GM23338 (cell line): ENCODE data around the gene MIX23. TPM values are rescaled to one million over a fixed set of nuclear protein-coding genes. Genes with fewer than 3 reads are reported as not detected.

Source experiments
- ATAC-seq: fragments of 200-7000 bp; cut with Tn5 transposase; 3 replicates; pipeline ENCODE4 v1.9.1; 2020
- DNase-seq: peaks from one replicate; pipeline ENCODE4 v3.0.0-alpha.2; 2015; ENCODE audit warnings: low spot score
- H2AFZ ChIP-seq: fragments of 200-600 bp; sonication (generic); 2 replicates; pipeline ENCODE4 v1.8.0; 2016; ENCODE audit warnings: antibody characterized with exemption, mild to moderate bottlenecking, moderate library complexity
- H3F3A ChIP-seq: fragments of 200-600 bp; sonication (generic); replicated peaks from 2 replicates; pipeline ENCODE4 v1.8.0; 2017; ENCODE audit warnings: antibody characterized with exemption, mixed run types, low read depth
- H3K27ac ChIP-seq: fragments of 200-600 bp; sonication (generic); 2 replicates; pipeline ENCODE4 v1.6.1; 2016; ENCODE audit warnings: low read depth
- H3K27me3 ChIP-seq: fragments of 200-600 bp; sonication (generic); 2 replicates; pipeline ENCODE4 v1.8.0; 2016; ENCODE audit warnings: mild to moderate bottlenecking, mixed run types, moderate library complexity; ENCODE audit not compliant: insufficient read depth
- H3K36me3 ChIP-seq: fragments of 200-600 bp; sonication (generic); 2 replicates; pipeline ENCODE4 v1.8.0; 2016; ENCODE audit warnings: mild to moderate bottlenecking; ENCODE audit not compliant: insufficient read depth
- H3K4me1 ChIP-seq: fragments of 200-600 bp; sonication (generic); 2 replicates; pipeline ENCODE4 v1.8.0; 2016; ENCODE audit warnings: mild to moderate bottlenecking, moderate library complexity; ENCODE audit not compliant: insufficient read depth
- H3K4me2 ChIP-seq: fragments of 200-600 bp; sonication (generic); 2 replicates; pipeline ENCODE4 v1.7.1; 2017; ENCODE audit warnings: mixed run types
- H3K4me3 ChIP-seq: fragments of 200-600 bp; sonication (generic); 2 replicates; pipeline ENCODE4 v1.6.1; 2016; ENCODE audit warnings: mixed run types
- H3K79me2 ChIP-seq: fragments of 200-600 bp; sonication (generic); replicated peaks from 2 replicates; pipeline ENCODE4 v1.8.0; 2017; ENCODE audit warnings: mild to moderate bottlenecking; ENCODE audit not compliant: insufficient read depth
- H3K9me2 ChIP-seq: fragments of 200-600 bp; sonication (generic); 2 replicates; pipeline ENCODE4 v1.8.0; 2017; ENCODE audit not compliant: insufficient read depth
- H4K20me1 ChIP-seq: fragments of 200-600 bp; sonication (generic); replicated peaks from 2 replicates; pipeline ENCODE4 v1.8.0; 2017; ENCODE audit warnings: mild to moderate bottlenecking; ENCODE audit not compliant: insufficient read depth
- H3K27ac Mint-ChIP-seq: 2 replicates; pipeline ENCODE4 v1.8.0; 2020; ENCODE audit warnings: inconsistent platforms, mild to moderate bottlenecking, moderate library complexity, mixed read lengths
- H3K27me3 Mint-ChIP-seq: 3 replicates; pipeline ENCODE4 v1.8.0; 2022; ENCODE audit warnings: low read depth, mild to moderate bottlenecking, moderate library complexity, mixed read lengths, inconsistent platforms; ENCODE audit not compliant: insufficient read depth, poor library complexity
- H3K36me3 Mint-ChIP-seq: 3 replicates; pipeline ENCODE4 v1.8.0; 2021; ENCODE audit warnings: low read depth, mild to moderate bottlenecking, inconsistent platforms, moderate library complexity, mixed read lengths
- H3K4me1 Mint-ChIP-seq: 3 replicates; pipeline ENCODE4 v1.8.0; 2020; ENCODE audit warnings: mild to moderate bottlenecking, inconsistent platforms, mixed read lengths
- H3K4me3 Mint-ChIP-seq: 3 replicates; pipeline ENCODE4 v1.8.0; 2021; ENCODE audit warnings: moderate library complexity, mild to moderate bottlenecking, inconsistent platforms, mixed read lengths
- H3K9me3 Mint-ChIP-seq: 3 replicates; pipeline ENCODE4 v1.8.0; 2020; ENCODE audit warnings: moderate library complexity, mild to moderate bottlenecking, inconsistent platforms, mixed read lengths
- CREB1 ChIP-seq: fragments of 250-450 bp; sonication (Bioruptor Pico); IDR thresholded peaks from 2 replicates; pipeline ENCODE4 v1.5.0; 2020; ENCODE audit warnings: low read depth, mild to moderate bottlenecking, moderate library complexity
- CTCF ChIP-seq, 2 experiments: fragments of 200-600 bp in 1 of 2; sonication (generic) in 1 of 2; conservative IDR thresholded peaks; 2 replicates each; pipeline versions ENCODE4 v1.5.1 to v1.6.1; 2016 to 2017; ENCODE audit warnings: antibody characterized with exemption in 2 of 2, low read depth in 2 of 2, mild to moderate bottlenecking in 2 of 2, moderate library complexity in 1 of 2
- ETS1 ChIP-seq: IDR thresholded peaks from 2 replicates; pipeline ENCODE4 v1.6.1; 2016; ENCODE audit warnings: antibody characterized with exemption
- EZH2 ChIP-seq: fragments of 200-600 bp; sonication (generic); IDR thresholded peaks from one replicate; pipeline ENCODE4 v1.8.0; 2017; ENCODE audit warnings: antibody characterized with exemption, mild to moderate bottlenecking, low read depth; ENCODE audit not compliant: unreplicated experiment
- EZH2phosphoT487 ChIP-seq: fragments of 200-600 bp; sonication (generic); IDR thresholded peaks from one replicate; pipeline ENCODE4 v1.8.1; 2018; ENCODE audit warnings: antibody characterized with exemption; ENCODE audit not compliant: unreplicated experiment
- JUNB ChIP-seq: IDR thresholded peaks from one replicate; pipeline ENCODE4 v1.6.1; 2016; ENCODE audit warnings: antibody characterized with exemption; ENCODE audit not compliant: unreplicated experiment
- NANOG ChIP-seq: IDR thresholded peaks from 2 replicates; pipeline ENCODE4 v1.6.1; 2016; ENCODE audit warnings: antibody characterized with exemption, borderline replicate concordance
- POLR2AphosphoS5 ChIP-seq: IDR thresholded peaks from 2 replicates; pipeline ENCODE4 v1.6.1; 2016; ENCODE audit warnings: antibody characterized with exemption, low read depth
- REST ChIP-seq: IDR thresholded peaks from one replicate; pipeline ENCODE4 v1.6.1; 2018; ENCODE audit warnings: antibody characterized with exemption; ENCODE audit not compliant: unreplicated experiment
- STAT1 ChIP-seq: IDR thresholded peaks from one replicate; pipeline ENCODE4 v1.6.1; 2016; ENCODE audit warnings: antibody characterized with exemption; ENCODE audit not compliant: unreplicated experiment
- ZNF114 ChIP-seq: fragments of 250-450 bp; sonication (Bioruptor Pico); IDR thresholded peaks from 2 replicates; pipeline ENCODE4 v1.5.0; 2020; ENCODE audit warnings: mild to moderate bottlenecking, moderate library complexity
- ZNF331 ChIP-seq: fragments of 250-450 bp; sonication (Bioruptor Pico); IDR thresholded peaks from 2 replicates; pipeline ENCODE4 v1.5.0; 2020; ENCODE audit warnings: low read depth, mild to moderate bottlenecking, moderate library complexity
- ZNF462 ChIP-seq: fragments of 250-450 bp; sonication (Bioruptor Pico); IDR thresholded peaks from 2 replicates; pipeline ENCODE4 v1.5.0; 2020; ENCODE audit warnings: mild to moderate bottlenecking, moderate library complexity
- polyA plus RNA-seq: library from polyadenylated mRNA; unstranded; fragments of >200 nt; fragmentation: Nextera tagmentation; extraction: Ambion mirVana; gene quantifications from 2 replicates; pipeline ENCODE4 v1.2.1, GENCODE V29; 2016
- total RNA-seq: library from RNA; depleted of rRNA; stranded (reverse); fragments of >200 nt; shearing (Covaris generic); gene quantifications from 2 replicates; pipeline ENCODE4 v1.2.3, GENCODE V29; 2014

MIX23 gene
- total and polyA plus RNA-seq, 2 experiments from 2014 or later = 57.7 to 146 TPM

GRCh38 chr3:122397201-122397600 lies 14.2 kb upstream of the MIX23 start:
- no peak overlapping the region for H3K4me3 ChIP-seq
- TF ChIP-seq POLR2AphosphoS5 (no peak), ETS1 (no peak), NANOG (no peak), EZH2phosphoT487 (no peak), ZNF331 (CRISPR knock-in tag) (no peak), CREB1 (CRISPR knock-in tag) (no peak), CTCF (conservative IDR thresholded peaks at IDR 0.05; ENCODE audit: low read depth in 2 of 2) (no peak), EZH2 (no peak), JUNB (no peak), ZNF114 (CRISPR knock-in tag) (no peak), STAT1 (no peak), REST (no peak), ZNF462 (no peak)
- H4K20me1 ChIP-seq = no peaks in the 10 kb centered on the region
- peaks cover 5% of the 10 kb centered on the region; the same call in 1 of the 2 replicates for H3K4me1 ChIP-seq
- DNase-seq = no peak
- no peaks in the 10 kb centered on the region for H3K36me3 ChIP-seq
- no peaks in the 10 kb centered on the region for H3K36me3 Mint-ChIP-seq
- H3K27ac ChIP-seq = no peak overlapping the region
- no peaks in the 10 kb centered on the region for H3F3A ChIP-seq
- H3K4me3 Mint-ChIP-seq = no peak overlapping the region
- H3K9me3 Mint-ChIP-seq = no peaks in the 10 kb centered on the region; the same call in 1 of the 3 replicates
- no peak for ATAC-seq
- H3K4me1 Mint-ChIP-seq = peaks cover 6% of the 10 kb centered on the region
- no peaks in the 10 kb centered on the region for H3K27me3 ChIP-seq
- H3K27ac Mint-ChIP-seq = no peak overlapping the region
- H2AFZ ChIP-seq = no peak overlapping the region
- H3K27me3 Mint-ChIP-seq = no peaks in the 10 kb centered on the region
- H3K79me2 ChIP-seq = 0 out of 2 replicates have a peak, but pooled peaks cover 4% of the 10 kb centered on the region
- H3K4me2 ChIP-seq = no peak overlapping the region
- no peaks in the 10 kb centered on the region for H3K9me2 ChIP-seq
